ENCODE measurements around the gene MGME1.

Gene MGME1

GRCh38 chr20:18030020-18030419 is 61.2 kb downstream of the MGME1 start:
- DNase-seq: no peak

GRCh38 chr20:18031050-18031449 is 62.2 kb downstream of the MGME1 start:
- no peak for DNase-seq

- DNase-seq: no peak
Observed at GRCh38 chr20:18031888-18032509, 63.2 kb downstream of the MGME1 start.

GRCh38 chr20:18032977-18033892 is 64.4 kb downstream of the MGME1 start:
- no peak for DNase-seq

GRCh38 chr20:18034039-18034438 is 65.2 kb downstream of the MGME1 start:
- no peak for DNase-seq

GRCh38 chr20:18039063-18039462 is 70.2 kb downstream of the MGME1 start:
- DNase-seq: no peak

Measured in NCI-H524 (cell line).